Measurements from ENCODE around the gene PDE9A. TPM values are rescaled to one million over a fixed set of nuclear protein-coding genes. Genes with fewer than 3 reads are reported as not detected.

Gene PDE9A
- total RNA-seq (ENCODE audit: low replicate concordance), result not detected in 2 replicates

DNA sequence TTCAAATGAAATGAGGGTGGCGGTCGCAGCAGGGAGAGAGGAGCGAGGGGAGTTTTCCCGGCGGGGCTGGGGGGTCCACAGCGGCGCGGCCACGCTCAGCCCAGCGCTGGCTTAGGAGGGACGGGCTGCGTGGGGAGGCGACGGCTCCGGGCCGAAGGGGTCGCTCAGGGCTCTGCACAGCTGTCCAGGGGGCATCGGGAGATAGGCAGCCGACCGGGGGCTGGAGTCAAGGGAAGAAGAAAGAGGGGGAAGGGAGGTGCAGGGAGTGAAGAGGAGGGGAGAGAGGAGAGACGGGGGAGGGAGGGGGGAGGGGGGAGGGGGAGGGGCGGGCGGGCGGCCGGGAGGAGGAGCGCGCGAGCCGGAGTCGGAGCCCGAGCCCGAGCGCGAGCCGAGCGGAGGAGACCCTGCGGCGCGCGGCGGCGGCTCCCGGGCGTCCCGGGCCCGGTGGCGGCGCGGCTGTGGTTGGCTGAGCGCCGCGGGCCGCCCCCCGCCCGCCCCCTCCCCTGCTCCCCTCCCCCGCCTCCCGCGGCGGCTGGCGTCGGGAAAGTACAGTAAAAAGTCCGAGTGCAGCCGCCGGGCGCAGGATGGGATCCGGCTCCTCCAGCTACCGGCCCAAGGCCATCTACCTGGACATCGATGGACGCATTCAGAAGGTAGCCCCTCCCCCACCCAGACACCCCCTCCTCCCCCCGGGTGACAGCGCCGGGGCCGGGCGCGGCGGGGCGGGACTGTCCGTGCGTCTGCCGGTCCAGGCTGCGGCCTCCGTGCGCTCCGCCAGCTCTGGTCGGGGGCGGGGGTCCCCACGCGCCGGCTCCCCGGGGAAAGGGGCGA lies at the start of gene PDE9A:
TSS of gene PDE9A (plus strand) at position 391 of the 831 bp plus-strand sequence. CDS start at position 585, 194 bp downstream.
- no peak within 1 kb of the TSS for H3K4me3 ChIP-seq (ENCODE audit: low read depth, low read length)
- DNase-seq (ENCODE audit: low read depth), result no peak
- TF ChIP-seq CTCF (IDR thresholded peaks at IDR 0.05; ENCODE audit: insufficient read depth, low read length), result no peak

DNA sequence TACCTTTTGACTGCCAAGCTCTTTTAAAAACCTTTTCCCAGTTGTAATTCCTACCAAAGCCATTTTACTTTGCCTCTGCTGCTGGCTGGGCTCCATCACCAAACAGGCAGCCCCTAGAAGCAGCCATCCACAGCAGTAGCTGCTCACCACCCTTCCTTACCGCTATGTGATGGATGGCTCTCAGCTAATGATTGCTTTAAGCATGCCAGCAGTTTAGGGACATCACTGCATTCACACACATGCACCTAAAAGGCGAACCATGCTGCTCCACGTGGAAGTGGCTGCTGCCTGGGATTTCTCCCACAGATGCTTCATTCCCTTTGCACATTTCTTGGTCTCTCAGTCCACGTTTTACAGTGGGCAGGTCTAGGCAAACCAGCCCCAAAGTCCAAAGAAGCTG lies 46.3 kb upstream of the PDE9A start:
- DNase-seq (ENCODE audit: low read depth), result no peak
- no peak overlapping the region for H3K4me3 ChIP-seq (ENCODE audit: low read depth, low read length)
- no peak for TF ChIP-seq CTCF (IDR thresholded peaks at IDR 0.05; ENCODE audit: insufficient read depth, low read length)

DNA sequence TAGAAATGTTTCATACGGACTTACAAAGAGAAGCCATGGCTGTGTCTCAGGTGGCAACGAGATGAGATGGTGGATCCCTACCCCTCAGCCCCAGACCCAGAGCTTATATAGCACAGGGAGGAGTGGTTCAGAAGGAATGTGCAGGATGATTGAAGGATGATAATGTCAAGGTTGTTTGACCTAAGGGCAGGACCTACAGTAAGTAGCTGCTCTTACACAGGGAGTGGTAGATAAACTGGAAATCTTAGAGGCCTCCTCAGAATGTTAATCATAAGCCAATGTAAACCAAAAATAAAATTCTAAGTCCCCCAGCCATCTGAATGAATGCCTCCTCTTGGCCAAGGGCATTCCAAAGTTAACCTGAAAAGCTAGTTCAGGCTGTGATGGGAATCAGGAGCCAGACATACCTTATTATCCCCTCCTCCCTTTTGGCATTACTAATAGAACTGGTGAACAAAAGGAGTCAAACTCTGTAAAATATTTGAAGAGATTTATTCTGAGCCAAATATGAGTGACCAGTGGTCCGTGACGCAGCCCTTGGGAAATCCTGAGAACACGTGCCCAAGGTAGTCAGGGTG lies 45.8 kb upstream of the PDE9A start:
- no peak for TF ChIP-seq CTCF (IDR thresholded peaks at IDR 0.05; ENCODE audit: insufficient read depth, low read length)
- H3K4me3 ChIP-seq (ENCODE audit: low read depth, low read length), result no peak overlapping the region
- DNase-seq (ENCODE audit: low read depth), result no peak

- H3K4me3 ChIP-seq (ENCODE audit: low read depth, low read length), result no peak overlapping the region
- no peak for DNase-seq (ENCODE audit: low read depth)
- TF ChIP-seq CTCF (IDR thresholded peaks at IDR 0.05; ENCODE audit: insufficient read depth, low read length), result no peak
Measured at GRCh38 chr21:42608446-42608845, 45.0 kb upstream of the PDE9A start.

DNA sequence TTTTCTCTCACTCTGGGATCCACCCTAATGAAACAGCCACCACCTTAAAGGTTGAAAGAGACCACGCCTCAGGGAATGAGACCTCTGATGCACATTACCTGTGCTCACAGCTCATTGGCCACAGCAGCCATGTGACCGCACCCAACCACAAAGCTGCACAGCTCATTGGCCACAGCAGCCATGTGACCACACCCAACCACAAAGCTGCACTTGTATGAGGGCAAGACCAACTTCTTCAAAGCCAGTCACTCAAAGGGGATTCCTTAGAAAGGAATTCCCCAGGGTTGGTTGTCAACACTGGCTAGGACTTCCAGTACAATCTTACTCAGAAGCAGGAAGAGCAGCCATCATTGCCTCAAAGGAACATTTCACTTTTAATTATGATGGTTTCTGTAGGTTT lies 43.6 kb upstream of the PDE9A start:
- TF ChIP-seq CTCF (IDR thresholded peaks at IDR 0.05; ENCODE audit: insufficient read depth, low read length), result no peak
- no peak overlapping the region for H3K4me3 ChIP-seq (ENCODE audit: low read depth, low read length)
- DNase-seq (ENCODE audit: low read depth), result no peak

- DNase-seq (ENCODE audit: low read depth), result no peak
- no peak overlapping the region for H3K4me3 ChIP-seq (ENCODE audit: low read depth, low read length)
- TF ChIP-seq CTCF (IDR thresholded peaks at IDR 0.05; ENCODE audit: insufficient read depth, low read length), result no peak
Measured at GRCh38 chr21:42611852-42612251, 41.6 kb upstream of the PDE9A start.
